Right lobe of liver (tissue), 6 donors: ENCODE data around the gene ERI3. TPM values are rescaled to one million over a fixed set of nuclear protein-coding genes. Genes with fewer than 3 reads are reported as not detected.

Experiments
- ATAC-seq, 4 donors: fragments of 200-7000 bp; cut with Tn5 transposase; one replicate each; pipeline ENCODE4 v1.9.1; 2020; ENCODE audit warnings: mild to moderate bottlenecking in 4 of 4, moderate library complexity in 4 of 4
- DNase-seq, 3 donors: peaks; one replicate each; pipeline ENCODE4 v3.0.0-alpha.2; 2020
- H3K27ac ChIP-seq, 3 donors: fragments of 200-600 bp; one replicate each; pipeline ENCODE4 v1.8.0; 2022
- H3K27me3 ChIP-seq, 2 donors: fragments of 200-600 bp; one replicate each; pipeline ENCODE4 v1.8.0; 2022
- H3K36me3 ChIP-seq, 4 donors: fragments of 200-600 bp; sonication (generic) in 1 of 4; one replicate each; pipeline versions ENCODE4 v1.5.1 to v1.8.0; 2017 to 2022; ENCODE audit warnings: control low read depth in 1 of 4
- H3K4me1 ChIP-seq, 4 donors: fragments of 200-600 bp; sonication (generic) in 1 of 4; one replicate each; pipeline versions ENCODE4 v1.5.1 to v1.8.0; 2017 to 2022; ENCODE audit warnings: control low read depth in 1 of 4
- H3K4me3 ChIP-seq, 3 donors: fragments of 200-600 bp; one replicate each; pipeline ENCODE4 v1.8.0; 2022
- H3K9me3 ChIP-seq, 4 donors: fragments of 200-600 bp; sonication (generic) in 1 of 4; one replicate each; pipeline versions ENCODE4 v1.5.1 to v1.8.0; 2017 to 2022; ENCODE audit warnings: control low read depth in 1 of 4
- POLR2A ChIP-seq: fragments of 450-650 bp; IDR thresholded peaks from one replicate; pipeline ENCODE4 v1.6.1; 2017; ENCODE audit warnings: antibody characterized with exemption, mild to moderate bottlenecking
- WGBS: methylation state at CpG from one replicate; pipeline ENCODE4 v1.1.6; 2018; ENCODE audit warnings: low coverage, low lambda C conversion rate; ENCODE audit not compliant: insufficient coverage; ENCODE audit errors: missing lambda C conversion rate; 5-methylcytosine and 5-hydroxymethylcytosine counted together
- intact Hi-C, 2 donors: fragments of 100-400 bp; cut with DNase I; formaldehyde crosslinking; loops; one replicate each; pipeline versions ENCODE4 v1.11.2 to v1.14.1; 2022
- total RNA-seq, 6 experiments: library from RNA; depleted of rRNA in 2 of 6; stranded (reverse); fragments of >200 nt in 2 of 6; fragmentation: NEBNext Ultra II Directional in 3 of 6; extraction: Animal tissue kit (Norgen Biotek cat#: 25700) in 3 of 6; gene quantifications; one replicate each; pipeline versions ENCODE4 v1.1.0 to v1.2.4, GENCODE V29; 2016 to 2023
- TF ChIP-seq, protein P1 (sequence below), 4 donors: fragments of 200-600 bp in 3 of 4; fragments of 450-650 bp in 1 of 4; IDR thresholded peaks; one replicate each; pipeline versions ENCODE4 v1.5.1 to v1.8.0; 2016 to 2022; ENCODE audit warnings: antibody characterized with exemption in 4 of 4, mild to moderate bottlenecking in 2 of 4
- donor health status: DM: no; HTN: yes; CAD: no.
- donor health status: DM: no; HTN: no; CAD: no.
- donor health status: DM: no; HTN: no; CAD: no.
- donor health status: DM: no; HTN: yes; CAD: no.
- donor health status: DM: no; HTN: yes; CAD: no.

Gene ERI3
- total RNA-seq, 6 experiments from 2014 or later = 20.6 to 30.6 (median 23.8) TPM

DNA sequence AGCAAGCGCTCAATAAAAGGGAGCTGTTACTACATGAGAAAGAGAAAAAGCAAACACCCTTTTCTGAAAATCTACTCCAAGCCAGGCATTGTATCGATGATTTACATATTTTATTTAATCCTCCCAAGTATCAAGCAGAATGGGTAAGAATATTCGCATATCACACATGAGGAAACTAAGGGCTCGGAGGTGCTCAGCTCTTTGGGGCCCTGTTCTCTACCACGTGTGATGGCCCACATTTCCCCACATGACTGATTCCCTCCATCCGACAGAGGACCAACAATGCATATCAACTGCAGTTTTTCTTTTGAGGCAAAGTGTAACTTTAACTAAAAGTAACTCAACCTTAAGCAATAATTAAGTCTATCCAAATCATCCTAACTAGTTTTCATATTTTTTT lies 8.2 kb downstream of the ERI3 start:
- H3K4me3 ChIP-seq = no peak overlapping the region
- WGBS = 93% methylated on average over 6 of the region's 6 CpGs
- intact Hi-C loops = no loop called here
- ATAC-seq (no peak), DNase-seq (no peak)
- no peaks in the 10 kb centered on the region for H3K4me1 ChIP-seq
- no peak overlapping the region for H3K27ac ChIP-seq
- H3K36me3 ChIP-seq = no peaks in the 10 kb centered on the region
- H3K27me3 ChIP-seq = no peaks in the 10 kb centered on the region
- no peaks in the 10 kb centered on the region for H3K9me3 ChIP-seq
- TF ChIP-seq, protein P1, sequence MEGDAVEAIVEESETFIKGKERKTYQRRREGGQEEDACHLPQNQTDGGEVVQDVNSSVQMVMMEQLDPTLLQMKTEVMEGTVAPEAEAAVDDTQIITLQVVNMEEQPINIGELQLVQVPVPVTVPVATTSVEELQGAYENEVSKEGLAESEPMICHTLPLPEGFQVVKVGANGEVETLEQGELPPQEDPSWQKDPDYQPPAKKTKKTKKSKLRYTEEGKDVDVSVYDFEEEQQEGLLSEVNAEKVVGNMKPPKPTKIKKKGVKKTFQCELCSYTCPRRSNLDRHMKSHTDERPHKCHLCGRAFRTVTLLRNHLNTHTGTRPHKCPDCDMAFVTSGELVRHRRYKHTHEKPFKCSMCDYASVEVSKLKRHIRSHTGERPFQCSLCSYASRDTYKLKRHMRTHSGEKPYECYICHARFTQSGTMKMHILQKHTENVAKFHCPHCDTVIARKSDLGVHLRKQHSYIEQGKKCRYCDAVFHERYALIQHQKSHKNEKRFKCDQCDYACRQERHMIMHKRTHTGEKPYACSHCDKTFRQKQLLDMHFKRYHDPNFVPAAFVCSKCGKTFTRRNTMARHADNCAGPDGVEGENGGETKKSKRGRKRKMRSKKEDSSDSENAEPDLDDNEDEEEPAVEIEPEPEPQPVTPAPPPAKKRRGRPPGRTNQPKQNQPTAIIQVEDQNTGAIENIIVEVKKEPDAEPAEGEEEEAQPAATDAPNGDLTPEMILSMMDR (IDR thresholded peaks at IDR 0.05) = no peak
- no peak for TF ChIP-seq POLR2A

DNA sequence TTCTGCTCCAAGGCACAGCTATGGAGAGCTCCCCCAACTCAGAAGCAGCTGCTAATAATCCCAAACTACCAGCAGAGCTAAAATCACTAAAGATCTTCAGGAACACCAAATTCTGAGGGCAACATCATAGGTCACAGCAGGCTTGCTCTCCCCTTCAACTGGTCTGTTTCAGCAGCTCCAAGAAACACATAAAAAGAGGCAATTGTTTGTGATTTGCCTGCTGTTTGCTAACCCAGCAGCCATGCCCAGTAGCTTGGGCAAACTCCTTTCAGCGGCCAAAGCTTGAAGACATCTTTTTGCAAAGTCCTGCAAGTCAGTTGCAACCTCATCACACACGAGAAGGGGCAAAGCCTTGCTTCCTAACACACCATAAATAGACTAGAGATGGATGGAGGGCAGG lies 8.9 kb downstream of the ERI3 start:
- intact Hi-C loops = no loop called here
- Histone ChIP-seq H3K4me1 (no peaks in the 10 kb centered on the region), H3K27ac (no peak overlapping the region), H3K36me3 (no peaks in the 10 kb centered on the region), H3K9me3 (no peaks in the 10 kb centered on the region), H3K27me3 (no peaks in the 10 kb centered on the region), H3K4me3 (no peak overlapping the region)
- ATAC-seq (no peak), DNase-seq (no peak)
- WGBS = 90% methylated on average over 2 of the region's 2 CpGs
- no peak for TF ChIP-seq POLR2A
- TF ChIP-seq, protein P1 (IDR thresholded peaks at IDR 0.05) = no peak

DNA sequence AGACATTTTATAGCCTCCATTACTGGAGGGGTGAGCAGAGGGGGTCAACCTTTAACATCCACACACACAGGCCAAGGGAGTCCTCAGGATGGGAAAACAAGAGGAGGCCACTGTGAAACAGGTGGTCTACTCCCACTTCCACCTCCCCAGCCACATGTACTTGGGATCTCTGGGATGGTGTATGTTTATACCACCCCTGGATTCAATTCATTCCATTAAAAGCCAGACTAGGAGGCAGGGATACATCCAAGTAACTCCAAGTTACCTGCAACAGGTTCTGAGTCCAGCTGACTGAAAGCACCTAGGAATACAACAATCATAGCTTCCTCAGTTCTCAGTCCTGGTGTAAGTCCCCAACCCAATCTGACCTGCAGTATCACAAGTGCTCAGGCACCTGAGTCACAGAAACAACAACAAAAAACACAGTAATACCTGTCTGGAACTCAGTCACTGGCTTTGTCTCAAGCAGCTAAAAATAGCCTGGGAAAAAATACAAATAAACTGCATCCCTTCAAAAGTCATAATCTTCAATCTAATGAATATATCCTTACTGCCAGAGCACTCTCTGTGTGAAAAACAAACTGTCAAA lies 9.8 kb downstream of the ERI3 start:
- TF ChIP-seq, protein P1 (IDR thresholded peaks at IDR 0.05) = no peak
- no peak for TF ChIP-seq POLR2A
- no peak for ATAC-seq
- intact Hi-C loops = no loop called here

DNA sequence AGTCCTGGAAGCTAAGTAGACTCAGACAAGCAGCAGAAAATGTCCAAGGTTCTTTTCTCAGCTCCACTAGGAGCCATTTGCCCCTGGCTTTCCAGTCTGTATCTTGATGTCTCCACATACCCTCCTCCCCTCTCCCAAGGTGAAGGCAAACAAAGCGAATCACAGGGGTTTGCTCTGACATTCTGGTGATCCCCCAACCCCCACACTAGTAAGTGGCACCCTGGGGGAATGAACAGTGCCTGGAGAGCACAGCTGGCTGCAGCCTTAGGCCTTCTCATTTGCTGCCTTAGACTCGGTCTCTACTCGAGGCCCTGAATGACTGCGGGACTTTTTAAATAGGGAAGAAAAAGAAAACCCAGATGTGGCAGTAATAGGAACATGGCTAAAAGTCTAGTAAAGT lies 15.3 kb downstream of the ERI3 start:
- intact Hi-C loops = no loop called here
- TF ChIP-seq, protein P1 (IDR thresholded peaks at IDR 0.05) = no peak
- Histone ChIP-seq H3K4me1 (no peaks in the 10 kb centered on the region), H3K36me3 (peaks cover 0 to 16% (median 3%) of the 10 kb centered on the region in 4 donors), H3K27ac (no peak overlapping the region), H3K27me3 (no peaks in the 10 kb centered on the region), H3K4me3 (no peak overlapping the region), H3K9me3 (no peaks in the 10 kb centered on the region)
- 96% methylated on average over 3 of the region's 4 CpGs for WGBS
- ATAC-seq = no peak
- no peak for DNase-seq

More for the DNA sequence above, 9.8 kb downstream of the ERI3 start:
- Histone ChIP-seq H3K4me3 (no peak overlapping the region), H3K36me3 (no peaks in the 10 kb centered on the region), H3K9me3 (no peaks in the 10 kb centered on the region), H3K27ac (no peak overlapping the region), H3K27me3 (no peaks in the 10 kb centered on the region), H3K4me1 (no peaks in the 10 kb centered on the region)
- DNase-seq = no peak

DNA sequence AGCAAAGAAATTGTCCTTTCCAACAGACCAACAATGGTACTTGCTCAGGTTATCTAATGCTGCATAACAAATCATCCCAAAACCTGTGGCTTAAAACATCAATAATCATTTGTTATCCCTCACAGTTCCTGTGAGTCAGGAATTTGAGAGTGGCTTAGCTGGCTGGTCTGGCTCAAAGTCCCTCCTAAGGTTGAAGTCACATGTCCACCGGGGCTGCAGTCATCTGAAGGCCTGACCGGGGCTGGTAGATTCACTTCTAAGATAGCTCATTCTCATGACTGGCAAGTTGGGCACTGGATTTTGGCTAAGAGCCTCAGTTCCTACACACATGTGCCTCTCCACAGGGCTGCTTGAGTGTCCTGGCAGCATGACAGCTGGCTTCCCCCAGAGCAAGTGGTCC lies 16.9 kb downstream of the ERI3 start:
- Histone ChIP-seq H3K36me3 (peaks cover 0 to 19% (median 3%) of the 10 kb centered on the region in 4 donors), H3K4me3 (no peak overlapping the region), H3K9me3 (no peaks in the 10 kb centered on the region), H3K4me1 (no peaks in the 10 kb centered on the region), H3K27me3 (no peaks in the 10 kb centered on the region), H3K27ac (no peak overlapping the region)
- ATAC-seq (no peak), DNase-seq (no peak)
- WGBS = no CpG with 5 or more reads among the region's 2 CpGs
- intact Hi-C loops = no loop called here
- TF ChIP-seq, protein P1 (IDR thresholded peaks at IDR 0.05) = no peak
- TF ChIP-seq POLR2A = no peak
